ENCODE data around the gene LYZL1.

DNA sequence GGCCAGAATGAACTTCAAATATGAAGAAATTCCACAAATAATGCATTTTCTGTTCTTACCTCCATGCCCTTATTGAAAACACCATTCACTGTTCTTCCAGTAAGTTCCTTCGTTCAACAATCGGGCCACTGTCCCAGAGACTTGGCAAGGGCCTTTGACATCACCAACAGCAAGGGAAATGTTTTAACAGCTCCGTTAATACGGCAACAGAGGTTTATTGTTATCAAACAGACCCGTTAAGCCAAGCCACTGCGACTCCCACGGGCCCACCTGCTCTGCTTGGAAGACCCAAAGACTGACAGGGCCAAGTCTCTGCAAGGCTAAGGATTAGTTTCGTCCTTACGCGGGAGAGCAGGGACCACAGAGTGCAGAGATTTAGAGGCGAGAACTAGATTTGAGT lies 43.4 kb upstream of the LYZL1 start:
- TF ChIP-seq, protein P1, sequence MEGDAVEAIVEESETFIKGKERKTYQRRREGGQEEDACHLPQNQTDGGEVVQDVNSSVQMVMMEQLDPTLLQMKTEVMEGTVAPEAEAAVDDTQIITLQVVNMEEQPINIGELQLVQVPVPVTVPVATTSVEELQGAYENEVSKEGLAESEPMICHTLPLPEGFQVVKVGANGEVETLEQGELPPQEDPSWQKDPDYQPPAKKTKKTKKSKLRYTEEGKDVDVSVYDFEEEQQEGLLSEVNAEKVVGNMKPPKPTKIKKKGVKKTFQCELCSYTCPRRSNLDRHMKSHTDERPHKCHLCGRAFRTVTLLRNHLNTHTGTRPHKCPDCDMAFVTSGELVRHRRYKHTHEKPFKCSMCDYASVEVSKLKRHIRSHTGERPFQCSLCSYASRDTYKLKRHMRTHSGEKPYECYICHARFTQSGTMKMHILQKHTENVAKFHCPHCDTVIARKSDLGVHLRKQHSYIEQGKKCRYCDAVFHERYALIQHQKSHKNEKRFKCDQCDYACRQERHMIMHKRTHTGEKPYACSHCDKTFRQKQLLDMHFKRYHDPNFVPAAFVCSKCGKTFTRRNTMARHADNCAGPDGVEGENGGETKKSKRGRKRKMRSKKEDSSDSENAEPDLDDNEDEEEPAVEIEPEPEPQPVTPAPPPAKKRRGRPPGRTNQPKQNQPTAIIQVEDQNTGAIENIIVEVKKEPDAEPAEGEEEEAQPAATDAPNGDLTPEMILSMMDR (IDR thresholded peaks at IDR 0.05): no peak
- TF ChIP-seq POLR2A (IDR thresholded peaks at IDR 0.05): no peak

Measured in testis (tissue), 2 donors.